ENCODE measurements around the gene PSMB9. TPM values are rescaled to one million over a fixed set of nuclear protein-coding genes. Genes with fewer than 3 reads are reported as not detected.

The PSMB9 gene
- total and polyA plus RNA-seq, 2 experiments from 2014 or later: 2.8 to 5.5 TPM

DNA sequence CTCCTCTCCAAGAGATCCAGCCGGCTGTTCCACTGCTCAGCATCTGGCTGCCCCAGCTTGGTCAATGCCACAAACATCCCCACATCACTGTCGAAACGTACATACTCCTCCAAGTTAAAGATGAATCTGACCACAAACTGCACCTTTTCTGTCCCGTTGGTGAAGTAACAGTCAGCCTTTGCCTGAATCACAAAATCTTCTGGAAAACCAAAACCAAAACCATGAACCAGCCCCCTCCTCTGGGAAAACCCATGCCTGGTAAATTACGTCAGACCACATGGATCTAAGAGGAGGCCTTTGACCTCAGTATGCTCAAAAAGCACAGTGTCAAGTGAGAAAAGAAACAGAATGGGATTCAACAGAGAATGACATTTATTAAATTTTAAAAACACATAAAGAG, 38.9 kb upstream of the PSMB9 start:
- H3K27me3 ChIP-seq (ENCODE audit: insufficient read depth): no peaks in the 10 kb centered on the region
- TF ChIP-seq, protein P1, sequence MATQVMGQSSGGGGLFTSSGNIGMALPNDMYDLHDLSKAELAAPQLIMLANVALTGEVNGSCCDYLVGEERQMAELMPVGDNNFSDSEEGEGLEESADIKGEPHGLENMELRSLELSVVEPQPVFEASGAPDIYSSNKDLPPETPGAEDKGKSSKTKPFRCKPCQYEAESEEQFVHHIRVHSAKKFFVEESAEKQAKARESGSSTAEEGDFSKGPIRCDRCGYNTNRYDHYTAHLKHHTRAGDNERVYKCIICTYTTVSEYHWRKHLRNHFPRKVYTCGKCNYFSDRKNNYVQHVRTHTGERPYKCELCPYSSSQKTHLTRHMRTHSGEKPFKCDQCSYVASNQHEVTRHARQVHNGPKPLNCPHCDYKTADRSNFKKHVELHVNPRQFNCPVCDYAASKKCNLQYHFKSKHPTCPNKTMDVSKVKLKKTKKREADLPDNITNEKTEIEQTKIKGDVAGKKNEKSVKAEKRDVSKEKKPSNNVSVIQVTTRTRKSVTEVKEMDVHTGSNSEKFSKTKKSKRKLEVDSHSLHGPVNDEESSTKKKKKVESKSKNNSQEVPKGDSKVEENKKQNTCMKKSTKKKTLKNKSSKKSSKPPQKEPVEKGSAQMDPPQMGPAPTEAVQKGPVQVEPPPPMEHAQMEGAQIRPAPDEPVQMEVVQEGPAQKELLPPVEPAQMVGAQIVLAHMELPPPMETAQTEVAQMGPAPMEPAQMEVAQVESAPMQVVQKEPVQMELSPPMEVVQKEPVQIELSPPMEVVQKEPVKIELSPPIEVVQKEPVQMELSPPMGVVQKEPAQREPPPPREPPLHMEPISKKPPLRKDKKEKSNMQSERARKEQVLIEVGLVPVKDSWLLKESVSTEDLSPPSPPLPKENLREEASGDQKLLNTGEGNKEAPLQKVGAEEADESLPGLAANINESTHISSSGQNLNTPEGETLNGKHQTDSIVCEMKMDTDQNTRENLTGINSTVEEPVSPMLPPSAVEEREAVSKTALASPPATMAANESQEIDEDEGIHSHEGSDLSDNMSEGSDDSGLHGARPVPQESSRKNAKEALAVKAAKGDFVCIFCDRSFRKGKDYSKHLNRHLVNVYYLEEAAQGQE (IDR thresholded peaks at IDR 0.05; ENCODE audit: unreplicated experiment): no peak
- TF ChIP-seq EZH2 (IDR thresholded peaks at IDR 0.05; ENCODE audit: low read depth, unreplicated experiment): no peak
- TF ChIP-seq, protein P2, sequence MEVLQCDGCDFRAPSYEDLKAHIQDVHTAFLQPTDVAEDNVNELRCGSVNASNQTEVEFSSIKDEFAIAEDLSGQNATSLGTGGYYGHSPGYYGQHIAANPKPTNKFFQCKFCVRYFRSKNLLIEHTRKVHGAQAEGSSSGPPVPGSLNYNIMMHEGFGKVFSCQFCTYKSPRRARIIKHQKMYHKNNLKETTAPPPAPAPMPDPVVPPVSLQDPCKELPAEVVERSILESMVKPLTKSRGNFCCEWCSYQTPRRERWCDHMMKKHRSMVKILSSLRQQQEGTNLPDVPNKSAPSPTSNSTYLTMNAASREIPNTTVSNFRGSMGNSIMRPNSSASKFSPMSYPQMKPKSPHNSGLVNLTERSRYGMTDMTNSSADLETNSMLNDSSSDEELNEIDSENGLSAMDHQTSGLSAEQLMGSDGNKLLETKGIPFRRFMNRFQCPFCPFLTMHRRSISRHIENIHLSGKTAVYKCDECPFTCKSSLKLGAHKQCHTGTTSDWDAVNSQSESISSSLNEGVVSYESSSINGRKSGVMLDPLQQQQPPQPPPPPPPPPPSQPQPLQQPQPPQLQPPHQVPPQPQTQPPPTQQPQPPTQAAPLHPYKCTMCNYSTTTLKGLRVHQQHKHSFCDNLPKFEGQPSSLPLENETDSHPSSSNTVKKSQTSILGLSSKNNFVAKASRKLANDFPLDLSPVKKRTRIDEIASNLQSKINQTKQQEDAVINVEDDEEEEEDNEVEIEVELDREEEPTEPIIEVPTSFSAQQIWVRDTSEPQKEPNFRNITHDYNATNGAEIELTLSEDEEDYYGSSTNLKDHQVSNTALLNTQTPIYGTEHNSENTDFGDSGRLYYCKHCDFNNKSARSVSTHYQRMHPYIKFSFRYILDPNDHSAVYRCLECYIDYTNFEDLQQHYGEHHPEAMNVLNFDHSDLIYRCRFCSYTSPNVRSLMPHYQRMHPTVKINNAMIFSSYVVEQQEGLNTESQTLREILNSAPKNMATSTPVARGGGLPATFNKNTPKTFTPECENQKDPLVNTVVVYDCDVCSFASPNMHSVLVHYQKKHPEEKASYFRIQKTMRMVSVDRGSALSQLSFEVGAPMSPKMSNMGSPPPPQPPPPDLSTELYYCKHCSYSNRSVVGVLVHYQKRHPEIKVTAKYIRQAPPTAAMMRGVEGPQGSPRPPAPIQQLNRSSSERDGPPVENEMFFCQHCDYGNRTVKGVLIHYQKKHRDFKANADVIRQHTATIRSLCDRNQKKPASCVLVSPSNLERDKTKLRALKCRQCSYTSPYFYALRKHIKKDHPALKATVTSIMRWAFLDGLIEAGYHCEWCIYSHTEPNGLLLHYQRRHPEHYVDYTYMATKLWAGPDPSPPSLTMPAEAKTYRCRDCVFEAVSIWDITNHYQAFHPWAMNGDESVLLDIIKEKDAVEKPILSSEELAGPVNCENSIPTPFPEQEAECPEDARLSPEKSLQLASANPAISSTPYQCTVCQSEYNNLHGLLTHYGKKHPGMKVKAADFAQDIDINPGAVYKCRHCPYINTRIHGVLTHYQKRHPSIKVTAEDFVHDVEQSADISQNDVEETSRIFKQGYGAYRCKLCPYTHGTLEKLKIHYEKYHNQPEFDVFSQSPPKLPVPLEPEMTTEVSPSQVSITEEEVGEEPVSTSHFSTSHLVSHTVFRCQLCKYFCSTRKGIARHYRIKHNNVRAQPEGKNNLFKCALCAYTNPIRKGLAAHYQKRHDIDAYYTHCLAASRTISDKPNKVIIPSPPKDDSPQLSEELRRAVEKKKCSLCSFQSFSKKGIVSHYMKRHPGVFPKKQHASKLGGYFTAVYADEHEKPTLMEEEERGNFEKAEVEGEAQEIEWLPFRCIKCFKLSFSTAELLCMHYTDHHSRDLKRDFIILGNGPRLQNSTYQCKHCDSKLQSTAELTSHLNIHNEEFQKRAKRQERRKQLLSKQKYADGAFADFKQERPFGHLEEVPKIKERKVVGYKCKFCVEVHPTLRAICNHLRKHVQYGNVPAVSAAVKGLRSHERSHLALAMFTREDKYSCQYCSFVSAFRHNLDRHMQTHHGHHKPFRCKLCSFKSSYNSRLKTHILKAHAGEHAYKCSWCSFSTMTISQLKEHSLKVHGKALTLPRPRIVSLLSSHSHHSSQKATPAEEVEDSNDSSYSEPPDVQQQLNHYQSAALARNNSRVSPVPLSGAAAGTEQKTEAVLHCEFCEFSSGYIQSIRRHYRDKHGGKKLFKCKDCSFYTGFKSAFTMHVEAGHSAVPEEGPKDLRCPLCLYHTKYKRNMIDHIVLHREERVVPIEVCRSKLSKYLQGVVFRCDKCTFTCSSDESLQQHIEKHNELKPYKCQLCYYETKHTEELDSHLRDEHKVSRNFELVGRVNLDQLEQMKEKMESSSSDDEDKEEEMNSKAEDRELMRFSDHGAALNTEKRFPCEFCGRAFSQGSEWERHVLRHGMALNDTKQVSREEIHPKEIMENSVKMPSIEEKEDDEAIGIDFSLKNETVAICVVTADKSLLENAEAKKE (CRISPR knock-in tag; IDR thresholded peaks at IDR 0.05): no peak
- no peak for TF ChIP-seq ZNF114 (CRISPR knock-in tag; IDR thresholded peaks at IDR 0.05)
- Mint-ChIP-seq H3K4me3 (no peak overlapping the region), H3K27me3 (ENCODE audit: insufficient read depth, low read depth, poor library complexity) (peaks cover 2% of the 10 kb centered on the region), H3K36me3 (ENCODE audit: low read depth) (no peaks in the 10 kb centered on the region), H3K4me1 (no peaks in the 10 kb centered on the region), H3K27ac (no peak overlapping the region), H3K9me3 (no peaks in the 10 kb centered on the region)
- no peaks in the 10 kb centered on the region for H4K20me1 ChIP-seq (replicated peaks; ENCODE audit: insufficient read depth)
- peaks cover 5% of the 10 kb centered on the region for H3K9me2 ChIP-seq (ENCODE audit: insufficient read depth)
- DNase-seq (ENCODE audit: low spot score) (no peak), ATAC-seq (no peak)
- H3K4me2 ChIP-seq: no peak overlapping the region
- no peaks in the 10 kb centered on the region for H3F3A ChIP-seq (replicated peaks; ENCODE audit: low read depth)
- no peak overlapping the region for H3K4me3 ChIP-seq
- H3K79me2 ChIP-seq (replicated peaks; ENCODE audit: insufficient read depth): no peaks in the 10 kb centered on the region
- no peaks in the 10 kb centered on the region for H3K4me1 ChIP-seq (ENCODE audit: insufficient read depth)
- H2AFZ ChIP-seq: no peak overlapping the region
- no peaks in the 10 kb centered on the region for H3K36me3 ChIP-seq (ENCODE audit: insufficient read depth)
- no peak overlapping the region for H3K27ac ChIP-seq (ENCODE audit: low read depth)
